Lower lobe of right lung (tissue), 2 donors: ENCODE results near the gene VCPKMT. TPM values are rescaled to one million over a fixed set of nuclear protein-coding genes. Genes with fewer than 3 reads are reported as not detected.

Experiments
- ATAC-seq, 2 donors: fragments of 200-7000 bp; cut with Tn5 transposase; one replicate each; pipeline ENCODE4 v1.9.1; 2020 to 2022; ENCODE audit warnings: mild to moderate bottlenecking in 2 of 2, moderate library complexity in 2 of 2
- DNase-seq: peaks from one replicate; pipeline ENCODE4 v3.0.0-alpha.2; 2020
- H3K27ac ChIP-seq: fragments of 200-600 bp; one replicate; pipeline ENCODE4 v1.8.0; 2022
- H3K27me3 ChIP-seq: fragments of 200-600 bp; one replicate; pipeline ENCODE4 v1.8.0; 2022; ENCODE audit warnings: low read depth
- H3K36me3 ChIP-seq: fragments of 200-600 bp; one replicate; pipeline ENCODE4 v1.8.0; 2022; ENCODE audit warnings: mild to moderate bottlenecking
- H3K4me1 ChIP-seq: fragments of 200-600 bp; one replicate; pipeline ENCODE4 v1.8.0; 2022
- H3K4me3 ChIP-seq: fragments of 200-600 bp; one replicate; pipeline ENCODE4 v1.8.0; 2022; ENCODE audit warnings: mild to moderate bottlenecking
- H3K9me3 ChIP-seq: fragments of 200-600 bp; one replicate; pipeline ENCODE4 v1.8.0; 2022
- intact Hi-C: fragments of 100-400 bp; cut with DNase I; formaldehyde crosslinking; loops from one replicate; pipeline ENCODE4 v1.11.0; 2022
- total RNA-seq: library from RNA; stranded (reverse); fragmentation: NEBNext Ultra II Directional; extraction: Animal tissue kit (Norgen Biotek cat#: 25700); gene quantifications from one replicate; pipeline ENCODE4 v1.2.1, GENCODE V29; 2021
- TF ChIP-seq, protein P1 (sequence below): fragments of 200-600 bp; IDR thresholded peaks from one replicate; pipeline ENCODE4 v1.8.0; 2022; ENCODE audit warnings: antibody characterized with exemption, mild to moderate bottlenecking
- donor health status: DM: no; HTN: yes; CAD: no; lungs with severe emphysema.

Gene VCPKMT
- total RNA-seq, 1 donor from 2014 or later: 8.0 TPM

DNA sequence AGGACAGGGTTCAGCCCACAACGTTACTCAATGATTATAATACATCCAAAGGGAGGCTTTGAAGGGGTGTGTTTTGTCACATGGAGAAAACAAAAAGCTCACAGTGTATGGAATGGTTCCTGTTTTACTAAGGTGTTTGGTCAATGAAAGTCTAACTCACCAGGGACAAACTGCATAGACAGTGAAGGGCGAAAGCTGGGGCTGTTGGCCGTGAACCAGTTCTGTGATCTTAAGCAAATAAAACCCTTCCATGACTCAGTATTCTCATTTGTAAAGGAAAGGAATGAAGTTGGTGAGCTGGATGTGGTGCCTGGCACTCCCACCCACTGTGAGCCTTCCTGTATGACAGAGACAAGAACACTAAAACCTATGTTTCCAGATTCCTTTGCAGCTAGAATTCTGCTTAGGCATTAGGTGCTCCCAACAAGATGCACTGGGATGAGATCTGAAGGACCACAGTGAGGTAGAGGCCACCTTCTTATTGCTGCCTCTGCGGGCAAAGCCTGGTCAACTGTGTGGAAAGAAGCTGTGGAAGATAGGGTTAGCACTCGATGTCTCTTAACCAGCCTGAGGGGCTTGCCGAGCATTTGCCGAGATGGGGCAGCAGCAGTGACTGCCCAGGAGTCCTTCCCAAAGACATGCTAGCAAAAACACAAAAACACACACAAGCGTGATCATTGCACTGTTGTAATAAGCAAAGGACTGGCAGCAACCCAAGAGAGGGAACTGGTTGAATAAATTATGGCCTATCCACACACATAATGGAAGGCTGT is 48.5 kb downstream of the VCPKMT start:
- Histone ChIP-seq H3K4me1 (peaks cover 11% of the 10 kb centered on the region), H3K4me3 (no peak overlapping the region), H3K36me3 (no peaks in the 10 kb centered on the region), H3K27me3 (no peaks in the 10 kb centered on the region), H3K27ac (no peak overlapping the region), H3K9me3 (no peaks in the 10 kb centered on the region)
- DNase-seq (no peak), ATAC-seq (no peak)
- intact Hi-C loops: no loop called here
- TF ChIP-seq, protein P1, sequence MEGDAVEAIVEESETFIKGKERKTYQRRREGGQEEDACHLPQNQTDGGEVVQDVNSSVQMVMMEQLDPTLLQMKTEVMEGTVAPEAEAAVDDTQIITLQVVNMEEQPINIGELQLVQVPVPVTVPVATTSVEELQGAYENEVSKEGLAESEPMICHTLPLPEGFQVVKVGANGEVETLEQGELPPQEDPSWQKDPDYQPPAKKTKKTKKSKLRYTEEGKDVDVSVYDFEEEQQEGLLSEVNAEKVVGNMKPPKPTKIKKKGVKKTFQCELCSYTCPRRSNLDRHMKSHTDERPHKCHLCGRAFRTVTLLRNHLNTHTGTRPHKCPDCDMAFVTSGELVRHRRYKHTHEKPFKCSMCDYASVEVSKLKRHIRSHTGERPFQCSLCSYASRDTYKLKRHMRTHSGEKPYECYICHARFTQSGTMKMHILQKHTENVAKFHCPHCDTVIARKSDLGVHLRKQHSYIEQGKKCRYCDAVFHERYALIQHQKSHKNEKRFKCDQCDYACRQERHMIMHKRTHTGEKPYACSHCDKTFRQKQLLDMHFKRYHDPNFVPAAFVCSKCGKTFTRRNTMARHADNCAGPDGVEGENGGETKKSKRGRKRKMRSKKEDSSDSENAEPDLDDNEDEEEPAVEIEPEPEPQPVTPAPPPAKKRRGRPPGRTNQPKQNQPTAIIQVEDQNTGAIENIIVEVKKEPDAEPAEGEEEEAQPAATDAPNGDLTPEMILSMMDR: no peak

DNA sequence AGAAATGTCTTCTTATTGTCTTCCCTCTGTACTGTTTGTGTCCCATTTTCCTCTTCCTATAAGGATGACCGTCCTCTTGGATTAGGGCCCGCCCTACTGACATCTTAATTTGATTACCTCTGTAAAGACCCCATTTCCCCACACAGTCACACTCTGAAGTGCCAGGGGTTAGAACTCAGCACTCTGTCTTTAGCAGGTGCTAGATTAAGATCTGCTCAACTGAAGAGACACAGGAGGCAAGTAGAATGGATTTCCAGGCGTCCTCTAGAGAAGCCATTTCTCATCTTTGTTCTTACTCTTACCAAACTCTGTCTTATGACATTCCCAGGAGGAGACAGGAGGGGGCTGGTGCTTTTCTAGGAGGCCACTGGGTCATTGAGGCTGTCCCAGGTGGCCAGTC is 50.8 kb downstream of the VCPKMT start:
- no peak for ATAC-seq

DNA sequence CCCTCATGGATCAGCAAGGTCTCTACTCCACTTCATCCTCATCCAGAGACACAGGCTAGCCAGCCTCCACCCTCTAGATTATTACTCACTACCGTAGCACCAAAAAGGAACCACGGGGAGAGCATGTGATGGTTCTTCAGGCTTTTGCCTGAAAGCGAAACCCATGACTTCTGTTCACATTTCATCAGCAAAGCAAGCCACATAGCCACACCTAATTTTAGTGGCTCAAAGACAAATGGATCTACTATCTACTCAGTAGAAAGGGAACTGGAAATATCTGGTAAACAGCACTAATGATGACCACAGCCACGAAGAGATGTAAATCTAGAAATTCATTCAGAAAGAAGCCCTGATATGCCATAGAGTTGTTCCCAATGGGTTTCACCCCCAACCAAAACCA is 51.4 kb downstream of the VCPKMT start:
- no peak for DNase-seq
- peaks cover 40% of the 10 kb centered on the region for H3K4me1 ChIP-seq
- H3K36me3 ChIP-seq: no peaks in the 10 kb centered on the region
- peak overlapping the region; percentile 5 for H3K27ac ChIP-seq
- no peaks in the 10 kb centered on the region for H3K9me3 ChIP-seq
- no peak overlapping the region for H3K4me3 ChIP-seq
- H3K27me3 ChIP-seq: no peaks in the 10 kb centered on the region
- TF ChIP-seq, protein P1: no peak
- peak; percentile 70 to 76 for ATAC-seq
- intact Hi-C loops: no loop called here

More for the DNA sequence above, 50.8 kb downstream of the VCPKMT start:
- DNase-seq: no peak
- Histone ChIP-seq H3K27me3 (no peaks in the 10 kb centered on the region), H3K4me1 (peaks cover 34% of the 10 kb centered on the region), H3K27ac (peak overlapping the region; percentile 5), H3K36me3 (no peaks in the 10 kb centered on the region), H3K4me3 (no peak overlapping the region), H3K9me3 (no peaks in the 10 kb centered on the region)
- TF ChIP-seq, protein P1: no peak
- intact Hi-C loops: no loop called here

DNA sequence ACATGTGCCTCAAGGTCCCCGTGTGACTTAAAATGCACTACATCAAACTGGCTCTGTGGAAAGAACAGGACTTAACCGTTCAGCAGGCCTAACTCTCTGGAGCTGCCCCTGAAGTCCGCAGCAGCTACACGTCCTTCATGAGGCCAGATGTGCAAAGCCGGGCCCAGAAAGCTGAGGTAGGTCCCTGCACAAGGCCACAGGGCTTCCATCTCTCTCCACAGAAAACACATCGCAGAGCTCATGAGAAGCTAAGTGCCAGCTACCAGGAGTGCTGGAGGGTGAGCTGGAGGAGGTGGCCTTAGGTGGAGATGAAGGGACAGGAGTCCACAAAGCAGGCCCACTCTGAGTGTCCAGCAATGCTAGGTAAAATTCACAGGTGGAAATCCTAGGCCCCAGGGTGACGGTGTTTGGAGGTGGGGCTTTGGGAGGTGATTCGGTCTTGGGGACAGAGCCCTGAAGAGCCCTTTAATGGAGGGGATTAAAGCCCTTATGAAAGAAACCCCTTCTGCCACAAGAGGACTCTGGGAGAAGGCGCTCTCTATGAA is 52.4 kb downstream of the VCPKMT start:
- Histone ChIP-seq H3K4me1 (peaks cover 40% of the 10 kb centered on the region), H3K4me3 (no peak overlapping the region), H3K36me3 (no peaks in the 10 kb centered on the region), H3K27ac (peak overlapping the region; percentile 46), H3K27me3 (no peaks in the 10 kb centered on the region), H3K9me3 (no peaks in the 10 kb centered on the region)
- TF ChIP-seq, protein P1: no peak
- DNase-seq (no peak), ATAC-seq (no peak)
- intact Hi-C loops: no loop called here

DNA sequence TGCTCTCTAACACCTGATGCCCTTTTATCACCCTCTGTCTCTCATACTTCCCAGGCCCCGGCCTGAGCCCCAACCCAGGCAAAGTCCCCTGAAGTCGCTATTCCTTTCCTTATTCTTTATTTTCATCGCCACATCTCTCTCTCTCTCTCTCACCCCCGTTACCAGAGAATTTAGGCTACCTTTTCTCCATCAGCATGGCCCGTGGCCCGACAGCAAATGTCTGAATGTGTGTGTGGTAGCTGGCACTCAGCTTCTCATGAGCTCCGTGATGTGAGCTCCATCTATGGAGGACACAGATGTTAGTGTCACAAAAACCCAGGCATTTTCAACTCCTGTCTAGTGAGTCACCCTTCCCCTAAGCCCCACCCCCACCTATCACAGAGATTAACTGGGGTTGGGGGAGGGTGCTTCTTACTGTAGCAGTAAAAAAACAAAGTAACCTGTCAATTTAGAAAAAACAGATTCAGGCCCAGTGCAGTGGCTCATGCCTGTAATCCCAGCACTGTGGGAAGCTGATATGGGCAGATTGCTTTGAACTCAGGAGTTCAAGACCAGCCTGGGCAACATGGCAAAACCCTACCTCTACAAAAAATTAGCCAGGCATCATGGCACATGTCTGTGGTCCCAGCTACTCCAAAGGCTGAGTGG is 53.8 kb downstream of the VCPKMT start:
- Histone ChIP-seq H3K9me3 (no peaks in the 10 kb centered on the region), H3K27me3 (no peaks in the 10 kb centered on the region), H3K27ac (peak overlapping the region; percentile 83), H3K4me3 (no peak overlapping the region), H3K4me1 (peaks cover 40% of the 10 kb centered on the region), H3K36me3 (no peaks in the 10 kb centered on the region)
- TF ChIP-seq, protein P1: no peak
- intact Hi-C loops: no loop called here
- DNase-seq: no peak
- peak; percentile 57 to 61 for ATAC-seq
